H1 (cell line): ENCODE measurements around the gene FOXC1. TPM values are rescaled to one million over a fixed set of nuclear protein-coding genes. Genes with fewer than 3 reads are reported as not detected.

Source experiments
- ASH2L ChIP-seq: fragments of 200-600, 300-600 bp; sonication (generic); IDR thresholded peaks from one replicate; pipeline ENCODE4 v1.7.1; 2017; ENCODE audit warnings: low read length
- CEBPB ChIP-seq: IDR thresholded peaks from 2 replicates; pipeline ENCODE4 v1.6.1; 2012; ENCODE audit warnings: low read depth, low read length
- EZH2 ChIP-seq: fragments of 200-600 bp; sonication (generic); IDR thresholded peaks from 2 replicates; pipeline ENCODE4 v1.7.1; 2012; ENCODE audit warnings: low read depth, mild to moderate bottlenecking, moderate library complexity, low read length, inconsistent platforms; ENCODE audit not compliant: severe bottlenecking
- FOSL1 ChIP-seq: IDR thresholded peaks from 2 replicates; pipeline ENCODE4 v1.6.1; 2011; ENCODE audit warnings: mild to moderate bottlenecking, low read depth, low read length, moderate library complexity; ENCODE audit not compliant: insufficient read depth
- KDM1A ChIP-seq: fragments of 200-600, 300-600 bp; sonication (generic); IDR thresholded peaks from 2 replicates; pipeline ENCODE4 v1.7.1; 2016; ENCODE audit warnings: mild to moderate bottlenecking, low read length, borderline replicate concordance
- POLR2AphosphoS5 ChIP-seq: IDR thresholded peaks from 2 replicates; pipeline ENCODE4 v1.6.1; 2011; ENCODE audit warnings: low read depth, low read length
- POU5F1 ChIP-seq: IDR thresholded peaks from 2 replicates; pipeline ENCODE4 v1.6.1; 2011; ENCODE audit warnings: low read depth, mild to moderate bottlenecking, low read length, moderate library complexity
- RAD21 ChIP-seq, 2 experiments: IDR thresholded peaks in 1 of 2; conservative IDR thresholded peaks in 1 of 2; 2 replicates each; pipeline ENCODE4 v1.6.1; 2011; ENCODE audit warnings: low read depth in 2 of 2, low read length in 2 of 2, improper control_type of control experiment in 1 of 2, inconsistent platforms in 1 of 2, mild to moderate bottlenecking in 1 of 2, moderate library complexity in 1 of 2
- SIN3A ChIP-seq, 2 experiments: IDR thresholded peaks in 1 of 2; conservative IDR thresholded peaks in 1 of 2; 2 replicates each; pipeline ENCODE4 v1.6.1; 2011 to 2012; ENCODE audit warnings: low read length in 2 of 2, improper control_type of control experiment in 1 of 2, low read depth in 1 of 2, mild to moderate bottlenecking in 1 of 2
- YY1 ChIP-seq: IDR thresholded peaks from 2 replicates; pipeline ENCODE4 v1.6.1; 2011; ENCODE audit warnings: low read depth, mild to moderate bottlenecking, low read length
- polyA plus RNA-seq, 7 experiments: library from polyadenylated mRNA; depleted of rRNA in 3 of 7; stranded (reverse) in 5 of 7; unstranded in 2 of 7; fragments of >200 nt in 5 of 7; fragments of 200-250 nt in 2 of 7; gene quantifications; 1 replicate in 5 of 7; 2 replicates in 1 of 7; 4 replicates in 1 of 7; pipeline versions ENCODE4 v1.2.1 to v1.2.3, GENCODE V29; 2011 to 2013; ENCODE audit warnings: missing spikeins in 2 of 7, mixed read lengths in 2 of 7
- total RNA-seq: library from RNA; stranded (reverse); fragmentation: NEBNext Ultra II Directional; extraction: Animal tissue kit (Norgen Biotek cat#: 25700); gene quantifications from 2 replicates; pipeline ENCODE4 v1.2.1, GENCODE V29; 2021

The FOXC1 gene
- total and polyA plus RNA-seq, 2 of the 8 experiments (the other 6 are each of a cell fraction or from before 2014, with no cell fraction given) = 0.22 TPM; not detected in 1

GRCh38 chr6:1603708-1604107 lies 6.0 kb upstream of the FOXC1 start (continued):
- TF ChIP-seq RAD21 (IDR thresholded peaks at IDR 0.05 in 1 of 2, conservative IDR thresholded peaks at IDR 0.05 in 1 of 2; ENCODE audit: low read depth in 2 of 2, low read length in 2 of 2) (no peak), EZH2 (no peak), POLR2AphosphoS5 (no peak), ASH2L (no peak), CEBPB (no peak), POU5F1 (no peak), FOSL1 (no peak), SIN3A (conservative IDR thresholded peaks at IDR 0.05 in 1 of 2, IDR thresholded peaks at IDR 0.05 in 1 of 2; ENCODE audit: low read depth in 1 of 2, low read length in 2 of 2) (no peak), KDM1A (no peak), YY1 (no peak)
- TF ChIP-seq, all 59 proteins: peak for 0
